ENCODE data around the gene ACOX3. TPM values are rescaled to one million over a fixed set of nuclear protein-coding genes. Genes with fewer than 3 reads are reported as not detected.

Gene ACOX3
- total RNA-seq, 2 experiments from 2014 or later = 12.7 to 16.8 TPM

DNA sequence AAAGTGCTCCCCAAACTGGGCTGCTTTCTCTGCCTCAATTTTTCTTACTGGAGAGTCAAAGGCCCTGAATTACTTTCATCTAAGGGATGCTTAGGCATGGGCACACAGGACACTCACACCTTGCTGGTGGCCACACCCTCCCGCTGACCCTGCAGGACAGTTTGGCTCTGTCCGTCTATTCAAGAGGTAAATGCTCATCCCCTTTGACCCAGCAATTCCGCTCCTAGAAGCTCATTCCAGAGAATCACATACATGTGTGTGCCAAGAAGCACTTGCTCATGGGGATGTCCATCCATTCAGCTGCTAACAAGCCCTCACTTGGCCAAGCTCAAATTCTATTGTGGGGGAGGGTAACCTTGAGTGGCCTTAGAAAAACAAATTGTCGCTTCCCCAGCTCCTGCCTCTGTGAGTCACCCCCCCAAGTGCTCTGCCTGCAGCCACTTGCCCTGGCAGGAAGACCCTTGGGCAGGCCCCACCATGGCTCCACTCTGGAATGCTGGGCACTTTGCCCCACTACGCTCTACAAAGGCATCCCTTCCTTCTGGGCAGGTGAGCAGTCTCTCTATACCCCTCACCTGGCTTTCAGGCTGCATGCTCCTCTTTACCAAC, 116.5 kb downstream of the ACOX3 start:
- Histone ChIP-seq H3K4me2 (ENCODE audit: low read length) (no peak overlapping the region), H3K4me1 (ENCODE audit: insufficient read depth, low read length, poor library complexity, severe bottlenecking) (no peaks in the 10 kb centered on the region), H3K9me3 (ENCODE audit: low read length) (no peaks in the 10 kb centered on the region), H3K36me3 (ENCODE audit: insufficient read depth, low read length) (no peaks in the 10 kb centered on the region), H3K79me2 (ENCODE audit: insufficient read depth, low read depth, low read length) (no peaks in the 10 kb centered on the region), H4K20me1 (ENCODE audit: insufficient read depth, low read length) (no peaks in the 10 kb centered on the region), H3K4me3 (ENCODE audit: low read depth, low read length, poor library complexity, severe bottlenecking) (no peak overlapping the region), H3K27ac (ENCODE audit: low read depth, low read length, poor library complexity, severe bottlenecking) (no peak overlapping the region), H2AFZ (ENCODE audit: low read length) (no peak overlapping the region), H3K9me2 (ENCODE audit: insufficient read depth, low read length) (no peaks in the 10 kb centered on the region)
- POLR2A ChIA-PET = no interaction called here
- intact Hi-C loops (cut with micrococcal nuclease; ENCODE audit: unreplicated experiment) = loop anchor here (5.0 kb wide), 1 partner anchor 78 kb away; no protein-coding TSS in a partner anchor
- DNase-seq (ENCODE audit: low spot score) = no peak
- TF ChIP-seq, protein P1, sequence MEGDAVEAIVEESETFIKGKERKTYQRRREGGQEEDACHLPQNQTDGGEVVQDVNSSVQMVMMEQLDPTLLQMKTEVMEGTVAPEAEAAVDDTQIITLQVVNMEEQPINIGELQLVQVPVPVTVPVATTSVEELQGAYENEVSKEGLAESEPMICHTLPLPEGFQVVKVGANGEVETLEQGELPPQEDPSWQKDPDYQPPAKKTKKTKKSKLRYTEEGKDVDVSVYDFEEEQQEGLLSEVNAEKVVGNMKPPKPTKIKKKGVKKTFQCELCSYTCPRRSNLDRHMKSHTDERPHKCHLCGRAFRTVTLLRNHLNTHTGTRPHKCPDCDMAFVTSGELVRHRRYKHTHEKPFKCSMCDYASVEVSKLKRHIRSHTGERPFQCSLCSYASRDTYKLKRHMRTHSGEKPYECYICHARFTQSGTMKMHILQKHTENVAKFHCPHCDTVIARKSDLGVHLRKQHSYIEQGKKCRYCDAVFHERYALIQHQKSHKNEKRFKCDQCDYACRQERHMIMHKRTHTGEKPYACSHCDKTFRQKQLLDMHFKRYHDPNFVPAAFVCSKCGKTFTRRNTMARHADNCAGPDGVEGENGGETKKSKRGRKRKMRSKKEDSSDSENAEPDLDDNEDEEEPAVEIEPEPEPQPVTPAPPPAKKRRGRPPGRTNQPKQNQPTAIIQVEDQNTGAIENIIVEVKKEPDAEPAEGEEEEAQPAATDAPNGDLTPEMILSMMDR (conservative IDR thresholded peaks at IDR 0.05; ENCODE audit: low read length) = no peak
- TF ChIP-seq EZH2phosphoT487 (IDR thresholded peaks at IDR 0.05; ENCODE audit: borderline replicate concordance, low read depth, low read length) = no peak
- CTCF ChIA-PET (ENCODE audit: unreplicated experiment) = no interaction called here
- no TSS peak for BruUV-seq (replicated peaks)

DNA sequence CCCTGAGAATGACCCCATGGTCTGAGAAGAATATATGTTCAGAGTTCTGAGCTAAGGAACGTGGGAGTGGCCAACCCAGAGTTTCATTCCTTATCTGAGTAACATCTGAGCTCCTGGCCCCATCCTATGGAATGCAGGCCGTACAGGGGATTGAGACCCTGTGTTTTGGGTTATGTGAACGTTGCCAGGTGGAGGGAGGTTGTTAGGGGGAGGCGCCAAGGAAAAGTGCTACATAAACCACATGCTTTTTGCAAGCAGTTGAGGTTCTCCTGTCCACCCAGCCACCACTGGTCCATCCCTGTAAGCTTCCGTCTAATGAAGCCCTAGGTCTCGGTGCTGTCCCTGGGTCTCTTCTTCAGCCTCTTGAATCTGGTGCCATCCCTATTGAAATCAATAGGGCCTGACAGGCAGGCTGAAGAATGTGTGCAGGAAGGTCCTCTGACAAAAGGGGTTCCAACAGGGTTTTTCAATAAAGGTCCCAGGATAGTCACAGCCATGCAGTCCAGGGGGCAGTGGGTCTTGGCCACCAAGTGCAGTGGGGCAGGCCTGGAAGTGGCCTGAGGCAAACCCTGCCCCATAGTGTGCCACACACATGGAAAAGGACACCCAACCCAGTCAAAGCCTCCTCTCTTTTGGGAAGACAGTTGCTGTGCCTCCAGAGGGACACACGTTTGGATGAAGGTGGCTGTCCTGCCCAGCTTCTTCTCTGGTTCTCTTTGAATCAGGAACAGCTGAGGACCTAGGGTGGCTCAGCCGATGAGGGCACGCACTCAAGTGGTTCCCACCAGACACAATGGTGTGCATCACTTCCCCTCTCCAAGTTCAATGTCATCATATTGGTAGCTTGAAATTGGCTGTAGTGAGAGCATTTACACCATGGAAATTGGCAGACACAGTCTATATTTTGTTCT, 117.5 kb downstream of the ACOX3 start:
- intact Hi-C loops (cut with micrococcal nuclease; ENCODE audit: unreplicated experiment) = loop anchor here (5.0 kb wide), 1 partner anchor 79 kb away; no protein-coding TSS in a partner anchor
- TF ChIP-seq EZH2phosphoT487 (IDR thresholded peaks at IDR 0.05; ENCODE audit: borderline replicate concordance, low read depth, low read length) = no peak
- TF ChIP-seq, protein P1 (conservative IDR thresholded peaks at IDR 0.05; ENCODE audit: low read length) = no peak
- Histone ChIP-seq H4K20me1 (ENCODE audit: insufficient read depth, low read length) (no peaks in the 10 kb centered on the region), H3K4me3 (ENCODE audit: low read depth, low read length, poor library complexity, severe bottlenecking) (no peak overlapping the region), H3K9me2 (ENCODE audit: insufficient read depth, low read length) (no peaks in the 10 kb centered on the region), H3K79me2 (ENCODE audit: insufficient read depth, low read depth, low read length) (no peaks in the 10 kb centered on the region), H3K36me3 (ENCODE audit: insufficient read depth, low read length) (no peaks in the 10 kb centered on the region), H3K4me1 (ENCODE audit: insufficient read depth, low read length, poor library complexity, severe bottlenecking) (no peaks in the 10 kb centered on the region), H3K9me3 (ENCODE audit: low read length) (no peaks in the 10 kb centered on the region), H3K27ac (ENCODE audit: low read depth, low read length, poor library complexity, severe bottlenecking) (no peak overlapping the region), H2AFZ (ENCODE audit: low read length) (no peak overlapping the region), H3K4me2 (ENCODE audit: low read length) (no peak overlapping the region)
- CTCF ChIA-PET (ENCODE audit: unreplicated experiment) = no interaction called here
- POLR2A ChIA-PET = no interaction called here
- BruUV-seq (replicated peaks) = no TSS peak
- no peak for DNase-seq (ENCODE audit: low spot score)

GRCh38 chr4:8321771-8322170, 118.8 kb downstream of the ACOX3 start:
- CTCF ChIA-PET (ENCODE audit: unreplicated experiment) = no interaction called here

More at GRCh38 chr4:8321771-8322170, 118.8 kb downstream of the ACOX3 start:
- POLR2A ChIA-PET = no interaction called here
- BruUV-seq (replicated peaks) = no TSS peak
- H3K27ac ChIP-seq (ENCODE audit: low read depth, low read length, poor library complexity, severe bottlenecking) = no peak overlapping the region
- DNase-seq (ENCODE audit: low spot score) = no peak
- peaks cover 8% of the 10 kb centered on the region for H3K4me1 ChIP-seq (ENCODE audit: insufficient read depth, low read length, poor library complexity, severe bottlenecking)
- intact Hi-C loops (cut with micrococcal nuclease; ENCODE audit: unreplicated experiment) = loop anchor here (5.0 kb wide), 1 partner anchor 81 kb away; no protein-coding TSS in a partner anchor
- no peak for TF ChIP-seq EZH2phosphoT487 (IDR thresholded peaks at IDR 0.05; ENCODE audit: borderline replicate concordance, low read depth, low read length)
- TF ChIP-seq, protein P1 (conservative IDR thresholded peaks at IDR 0.05; ENCODE audit: low read length) = no peak
- H4K20me1 ChIP-seq (ENCODE audit: insufficient read depth, low read length) = no peaks in the 10 kb centered on the region
- H3K36me3 ChIP-seq (ENCODE audit: insufficient read depth, low read length) = no peaks in the 10 kb centered on the region
- no peak overlapping the region for H3K4me2 ChIP-seq (ENCODE audit: low read length)
- no peaks in the 10 kb centered on the region for H3K79me2 ChIP-seq (ENCODE audit: insufficient read depth, low read depth, low read length)
- H3K9me2 ChIP-seq (ENCODE audit: insufficient read depth, low read length) = no peaks in the 10 kb centered on the region
- no peak overlapping the region for H3K4me3 ChIP-seq (ENCODE audit: low read depth, low read length, poor library complexity, severe bottlenecking)
- H2AFZ ChIP-seq (ENCODE audit: low read length) = no peak overlapping the region
- H3K9me3 ChIP-seq (ENCODE audit: low read length) = no peaks in the 10 kb centered on the region

All from OCI-LY7 (cell line).